Raji (cell line): ENCODE measurements around the gene ATF6B.

Experiments
- POLR2A ChIP-seq: IDR thresholded peaks from 2 replicates; pipeline ENCODE4 v1.6.1; 2011; ENCODE audit warnings: low read depth, low read length, control low read depth; ENCODE audit not compliant: insufficient read depth

ATF6B gene

DNA sequence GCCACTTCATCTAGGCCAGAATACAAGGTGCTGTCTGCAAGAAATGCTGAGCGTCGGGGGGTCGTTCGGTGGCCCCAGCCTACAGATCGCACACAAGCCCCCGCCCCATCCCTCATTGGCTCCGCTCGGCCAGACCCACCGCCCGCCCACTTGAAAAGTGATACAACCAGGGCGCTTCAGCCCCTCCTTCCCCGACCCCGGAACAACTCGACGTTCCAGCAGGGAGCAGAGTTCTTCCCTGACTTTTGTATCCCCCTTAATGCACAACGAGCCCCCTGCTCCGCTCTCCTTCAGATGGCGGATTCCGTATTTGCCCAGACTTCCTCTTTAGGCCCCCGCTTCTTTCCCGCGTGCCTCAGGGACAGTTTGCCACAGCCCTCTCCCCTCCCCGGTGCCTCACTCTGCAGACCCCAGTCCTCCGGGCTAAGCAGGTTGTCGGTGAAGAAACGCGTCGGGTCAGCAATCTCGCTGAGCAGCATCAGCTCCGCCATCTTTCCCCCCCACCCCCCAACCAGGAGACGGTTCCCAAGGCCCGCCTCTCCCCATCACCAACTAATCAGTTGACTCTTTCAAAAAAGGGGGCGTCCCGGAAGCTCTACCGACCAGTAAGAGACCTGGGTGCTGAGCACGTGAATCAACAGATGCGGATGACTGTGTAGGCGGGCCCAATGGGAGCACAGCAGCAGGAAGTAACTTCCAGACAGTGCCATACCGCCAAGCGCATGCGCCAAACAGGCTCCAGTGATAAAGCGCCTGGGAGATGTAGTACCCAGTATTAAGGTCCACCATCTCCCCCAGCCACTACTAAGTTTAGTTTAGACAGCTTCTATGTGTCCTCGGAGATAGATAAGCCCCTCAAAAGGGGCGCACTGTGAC lies at the start of gene ATF6B:
Gene ATF6B (minus strand): TSS at position 530 of the 876 bp plus-strand sequence. CDS start 39 bp downstream, at position 491.
- peak; percentile 74 for TF ChIP-seq POLR2A

DNA sequence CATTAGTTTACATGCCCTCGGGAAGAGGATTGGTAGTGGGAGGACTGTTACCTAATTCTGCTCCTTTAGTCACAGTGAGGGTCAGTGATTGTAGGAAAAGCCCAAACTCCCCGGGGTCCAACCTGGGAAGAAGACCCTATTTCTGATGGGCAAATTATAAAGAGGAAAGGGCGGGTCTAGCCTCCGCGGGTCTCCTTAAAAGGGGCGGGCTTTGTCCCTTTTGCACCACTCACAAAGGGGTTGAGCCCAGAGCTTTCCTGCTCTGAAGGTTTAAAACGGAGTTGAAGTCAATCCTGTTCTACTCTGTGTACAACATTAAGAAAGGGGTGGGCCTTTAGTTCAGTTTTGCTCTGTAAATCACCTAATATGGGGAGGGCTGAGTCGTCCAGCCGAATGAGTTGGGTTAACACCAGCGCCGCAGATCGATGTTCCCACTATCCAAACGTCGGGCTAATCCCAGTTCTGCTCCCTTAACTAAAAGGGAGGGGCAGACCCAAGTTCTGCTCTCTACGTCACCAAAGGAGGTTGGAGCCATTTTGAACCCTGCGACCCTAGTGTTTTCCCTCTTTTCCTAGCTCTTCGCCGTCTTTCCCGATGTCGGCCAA lies 49.2 kb upstream of the ATF6B start:
- peak; percentile 69 for TF ChIP-seq POLR2A

DNA sequence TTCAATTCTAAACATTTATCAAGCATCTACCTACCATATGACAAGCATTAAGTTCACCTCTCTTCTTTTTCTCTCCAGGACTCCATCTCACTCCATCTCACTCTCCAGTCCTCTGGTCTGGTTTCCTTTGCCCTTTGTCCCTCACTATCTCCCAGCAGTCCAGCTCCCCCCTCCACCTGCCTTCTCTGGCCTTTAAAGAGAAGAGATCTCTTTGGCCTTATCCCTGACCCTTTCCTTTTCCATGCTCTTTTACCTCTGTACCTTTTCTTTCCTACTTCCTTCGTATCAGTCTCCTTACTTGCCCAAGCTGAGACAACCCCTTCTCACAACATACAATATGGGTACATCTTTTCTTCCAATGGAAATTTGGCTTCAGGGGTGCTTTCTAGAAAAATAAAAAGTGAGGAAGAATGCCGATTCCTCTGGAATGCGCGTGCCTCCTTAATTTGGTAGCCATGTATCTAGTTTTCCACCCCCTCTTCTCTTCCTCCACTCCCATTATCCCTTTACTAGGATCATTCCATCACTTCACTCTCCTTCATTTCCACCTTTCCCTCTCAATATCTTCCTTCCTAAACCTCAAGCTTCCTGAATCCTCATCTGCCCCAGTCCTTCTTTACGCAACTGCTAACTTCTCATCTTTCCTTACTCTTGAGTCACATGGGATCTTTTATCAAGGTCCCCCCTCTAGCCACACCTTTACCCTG lies 48.6 kb upstream of the ATF6B start:
- TF ChIP-seq POLR2A = no peak

DNA sequence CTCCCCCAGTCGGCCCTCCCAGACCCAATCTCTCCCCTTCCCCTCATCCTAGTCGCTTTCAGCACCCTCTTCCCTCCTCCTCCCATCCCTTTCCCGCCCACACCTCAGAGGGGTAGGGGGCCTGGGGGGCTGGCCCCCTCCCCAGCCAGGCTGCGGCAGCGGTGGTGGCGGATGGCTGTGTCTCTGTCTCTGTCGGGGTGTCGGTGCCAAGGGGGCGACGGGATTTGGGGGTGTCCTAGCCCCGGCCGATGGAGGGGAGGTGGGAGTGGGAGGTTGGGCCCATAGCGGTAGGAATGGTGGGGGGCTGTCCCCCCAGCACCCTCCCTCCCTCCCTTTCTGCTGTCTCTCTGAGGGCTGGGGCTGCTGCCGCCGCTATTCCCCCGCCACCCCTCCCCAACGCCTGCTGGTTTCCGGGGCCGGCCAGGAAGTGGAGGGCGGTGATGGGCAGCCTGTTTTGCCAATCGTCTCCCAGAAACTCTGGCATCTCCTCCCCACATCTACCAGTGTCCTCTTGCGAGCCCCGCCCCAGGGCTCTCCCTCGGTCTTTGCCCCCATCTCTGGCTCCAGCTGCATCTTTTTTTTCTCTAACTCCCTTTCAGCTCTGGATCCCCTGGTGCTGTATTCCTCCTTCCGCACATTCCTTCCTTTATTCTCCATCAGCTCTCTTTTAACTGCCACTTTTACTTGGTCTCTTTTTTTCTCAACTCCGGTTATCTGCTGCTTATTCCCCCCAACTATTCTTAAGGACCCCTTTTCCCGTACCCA lies 47.8 kb upstream of the ATF6B start, which contains the start of gene AGPAT1:
Gene AGPAT1 (minus strand): TSS at position 374 of the 765 bp plus-strand sequence. CDS start 4,588 bp downstream, outside the sequence.
- peak; percentile 84 for TF ChIP-seq POLR2A

DNA sequence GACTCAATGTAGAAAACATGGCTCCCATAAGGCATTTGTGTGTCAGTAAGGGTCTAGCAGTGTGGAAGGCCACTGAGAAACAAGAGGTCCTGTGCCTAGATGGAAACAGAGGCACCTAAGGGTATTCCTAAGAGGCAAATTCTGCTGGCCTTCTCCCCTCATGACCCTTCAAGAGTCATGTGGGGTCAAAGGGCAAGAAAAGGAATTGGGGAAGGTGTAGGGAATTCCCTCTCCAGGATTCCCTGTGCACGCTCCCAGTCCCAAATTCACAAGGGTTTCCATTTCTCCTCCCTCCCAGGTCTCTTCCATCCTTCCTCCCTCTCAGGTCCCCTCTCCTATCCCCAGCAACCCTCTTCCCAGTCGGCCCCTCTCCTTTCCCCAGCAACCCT lies 47.3 kb upstream of the ATF6B start:
- TF ChIP-seq POLR2A = no peak

DNA sequence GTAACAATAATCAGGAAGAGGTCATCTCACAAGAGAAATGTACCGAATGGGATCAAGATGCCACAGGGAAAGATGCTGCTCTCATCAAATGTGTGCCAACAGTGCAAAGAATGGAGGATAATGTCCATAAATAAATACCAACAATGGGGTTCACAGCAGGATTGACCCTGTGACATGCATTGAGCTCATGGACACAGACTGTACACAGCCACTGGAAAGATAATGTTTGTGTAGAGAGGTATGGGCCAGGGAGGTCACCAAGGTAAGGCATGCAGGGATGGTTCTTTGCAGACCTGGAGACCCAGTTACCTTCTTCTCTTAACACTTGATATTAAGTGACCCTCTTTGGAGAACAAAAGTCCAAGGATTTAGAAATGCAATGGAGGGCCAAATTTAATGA lies 46.4 kb upstream of the ATF6B start:
- TF ChIP-seq POLR2A = no peak

DNA sequence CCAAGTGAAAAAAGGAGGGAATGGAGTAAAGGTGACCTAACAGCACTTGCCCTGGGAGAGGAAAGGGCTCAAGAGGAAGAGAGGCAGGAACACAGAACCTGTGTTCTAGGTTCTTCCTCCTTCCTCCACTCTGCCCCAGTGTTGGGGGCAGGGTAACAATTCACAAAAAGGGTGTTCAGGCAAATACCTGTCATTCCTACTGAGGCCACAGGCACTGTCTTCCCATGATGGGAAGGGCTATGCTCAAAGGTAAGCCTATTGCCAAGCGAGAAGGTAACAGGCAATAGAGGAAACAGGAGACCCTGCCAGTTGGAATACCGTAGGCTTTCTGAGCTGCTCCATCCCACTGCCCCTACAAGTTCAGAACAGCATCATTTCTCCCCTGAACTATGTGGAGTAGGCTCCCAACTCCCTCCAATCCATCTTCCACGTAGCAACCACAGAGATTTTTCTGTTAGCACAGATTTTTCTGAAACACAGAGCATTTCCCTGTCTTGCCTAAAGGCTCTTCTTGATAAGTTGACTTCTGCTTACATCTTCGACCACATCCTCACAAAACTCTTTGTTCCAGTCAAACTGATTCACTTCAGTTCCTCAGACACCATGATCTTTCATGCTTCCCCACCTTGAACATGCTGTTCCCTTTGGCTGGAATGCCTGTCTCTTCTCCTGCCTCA lies 45.1 kb upstream of the ATF6B start:
- no peak for TF ChIP-seq POLR2A

DNA sequence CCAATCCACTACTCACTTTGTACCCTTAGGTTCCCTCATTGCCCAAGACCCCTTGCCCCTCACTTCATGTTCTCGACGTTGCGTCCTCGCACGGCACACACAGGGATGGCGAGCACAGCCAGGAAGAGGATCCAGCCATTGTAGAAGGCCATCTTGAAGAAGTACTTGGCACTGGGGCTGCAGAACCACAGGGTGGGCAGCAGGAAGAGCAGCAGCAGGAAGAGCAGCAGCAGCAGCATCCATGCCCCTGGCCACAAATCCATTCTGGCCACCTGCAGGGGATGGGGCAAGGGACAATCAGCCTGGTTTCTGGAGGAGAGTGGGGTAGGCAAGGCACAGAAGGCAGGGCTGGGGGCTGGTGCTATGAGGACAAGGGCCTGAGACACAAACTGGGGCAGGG lies 43.2 kb upstream of the ATF6B start:
- TF ChIP-seq POLR2A = no peak

DNA sequence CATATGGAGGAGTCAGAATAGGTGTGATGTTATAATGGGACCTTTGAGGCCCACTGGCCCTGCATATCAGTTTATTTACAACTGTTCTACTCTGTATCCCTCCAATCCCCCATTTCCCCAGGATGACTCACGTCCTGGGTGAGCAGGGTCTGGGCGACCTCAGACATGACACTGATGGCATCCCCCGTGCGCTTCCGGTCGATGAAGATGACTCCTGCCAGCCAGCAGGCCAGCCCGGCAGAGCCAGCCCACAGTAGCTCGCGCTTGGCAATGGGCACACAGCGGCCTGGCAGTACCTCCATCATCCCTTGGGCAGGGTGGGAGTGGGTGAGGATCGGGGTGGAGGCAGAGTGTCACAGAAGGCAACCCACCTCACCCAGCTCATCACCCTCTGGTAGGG lies 42.2 kb upstream of the ATF6B start:
- no peak for TF ChIP-seq POLR2A

DNA sequence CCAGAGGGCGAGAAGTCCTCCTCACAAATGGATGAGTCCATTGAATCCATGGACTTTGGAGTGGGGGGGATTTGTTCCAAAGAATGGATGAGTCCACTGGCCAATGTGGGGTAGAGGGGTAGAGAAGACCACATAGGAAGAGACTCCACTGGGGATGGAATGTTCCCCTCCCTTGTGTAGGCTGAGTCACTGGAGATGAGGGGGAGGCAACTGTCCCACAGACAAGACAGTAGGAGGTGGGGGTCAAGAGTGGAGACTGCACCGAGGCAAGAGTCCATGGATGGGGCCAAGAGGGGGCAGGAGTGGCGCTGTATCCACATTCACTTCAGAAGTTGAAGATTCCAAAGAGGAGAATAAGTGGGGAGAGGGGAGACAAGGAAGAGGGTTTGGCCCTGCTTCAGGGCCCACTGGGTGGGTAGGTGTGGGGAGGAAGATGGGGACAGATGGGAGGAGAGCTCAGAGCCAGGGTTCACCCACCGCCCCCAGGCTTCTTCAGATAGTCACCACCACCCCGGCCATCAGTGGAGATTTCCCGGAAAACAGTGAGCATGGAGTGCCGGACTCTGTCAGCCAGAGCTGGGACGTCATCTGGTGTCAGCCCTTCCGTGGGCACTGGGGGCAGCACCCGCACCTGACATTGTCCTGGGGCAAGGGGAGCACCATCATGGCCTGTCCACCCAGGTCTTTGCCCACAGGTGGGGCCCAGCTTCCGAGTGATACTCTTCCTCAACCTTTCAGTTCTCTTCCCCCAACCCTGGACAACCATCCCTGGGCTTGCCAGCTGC lies 41.0 kb upstream of the ATF6B start:
- no peak for TF ChIP-seq POLR2A

DNA sequence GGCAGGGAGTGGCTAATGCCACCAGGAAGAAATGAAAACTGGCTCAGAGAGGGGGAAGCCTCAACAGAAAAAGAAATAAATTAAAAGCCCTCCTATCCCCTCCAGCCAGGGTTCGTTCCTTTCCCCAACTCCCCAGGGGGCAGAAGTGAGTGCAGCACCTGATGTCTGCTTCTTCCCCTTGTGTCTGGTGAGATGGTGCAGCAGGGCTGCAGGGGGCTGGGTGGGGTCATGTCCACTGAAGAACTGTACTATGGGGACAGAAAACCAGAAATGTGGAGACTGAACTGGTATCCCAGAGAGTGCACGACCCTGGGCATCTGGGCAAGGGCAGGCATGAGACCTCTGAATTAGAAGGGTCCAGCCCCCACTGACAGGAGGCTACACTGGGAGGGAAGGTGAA lies 40.3 kb upstream of the ATF6B start:
- no peak for TF ChIP-seq POLR2A

DNA sequence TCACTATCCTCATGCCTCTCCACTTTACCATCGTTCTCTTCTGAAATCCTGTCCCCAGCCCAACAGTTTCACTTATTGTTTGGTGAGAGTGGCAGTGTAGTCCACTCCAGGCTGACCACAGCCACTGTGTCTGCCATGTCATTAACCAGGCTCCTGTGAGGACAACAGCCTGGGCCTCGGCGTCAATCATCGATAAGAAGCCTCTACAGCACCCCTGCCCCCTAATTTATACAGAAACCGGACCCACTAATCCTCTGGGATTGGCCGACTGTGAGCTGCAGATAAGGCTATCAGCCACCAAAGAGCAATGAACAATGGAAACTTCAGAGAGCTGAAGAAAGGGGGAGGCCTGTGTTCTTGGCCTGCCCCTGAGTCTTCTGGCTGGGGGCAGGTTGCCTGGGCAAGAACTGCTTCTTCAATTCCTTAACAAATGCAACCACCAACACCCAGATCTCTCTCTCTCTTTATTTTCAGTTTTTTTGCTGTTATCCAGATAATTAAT lies 39.8 kb upstream of the ATF6B start:
- no peak for TF ChIP-seq POLR2A

DNA sequence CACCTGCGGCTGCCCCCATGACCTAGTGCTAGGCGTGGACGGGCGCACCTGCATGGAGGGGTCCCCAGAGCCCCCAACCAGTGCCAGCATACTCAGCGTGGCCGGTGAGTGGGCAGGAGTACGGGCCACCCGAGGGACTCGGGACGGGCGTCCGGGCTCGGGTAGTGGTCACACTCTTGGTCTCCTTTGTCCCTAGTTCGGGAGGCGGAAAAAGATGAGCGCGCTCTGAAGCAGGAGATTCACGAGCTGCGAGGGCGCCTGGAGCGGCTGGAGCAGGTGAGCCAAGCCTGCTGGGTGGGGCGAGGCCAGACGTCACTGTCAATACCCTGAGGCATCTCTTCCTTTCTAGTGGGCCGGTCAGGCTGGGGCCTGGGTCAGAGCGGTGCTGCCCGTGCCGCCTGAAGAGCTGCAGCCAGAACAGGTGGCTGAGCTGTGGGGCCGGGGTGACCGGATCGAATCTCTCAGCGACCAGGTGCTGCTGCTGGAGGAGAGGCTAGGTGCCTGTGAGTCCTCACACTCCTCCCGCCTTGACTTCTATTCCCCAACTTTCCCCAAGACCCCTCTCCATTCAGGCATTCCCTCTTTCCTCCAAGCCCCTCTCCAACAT lies 39.2 kb upstream of the ATF6B start:
- no peak for TF ChIP-seq POLR2A
